ENCODE measurements around the gene SNX9.

GRCh38 chr6:157898169-157898568, 75.1 kb downstream of the SNX9 start:
- TF ChIP-seq, protein P1, sequence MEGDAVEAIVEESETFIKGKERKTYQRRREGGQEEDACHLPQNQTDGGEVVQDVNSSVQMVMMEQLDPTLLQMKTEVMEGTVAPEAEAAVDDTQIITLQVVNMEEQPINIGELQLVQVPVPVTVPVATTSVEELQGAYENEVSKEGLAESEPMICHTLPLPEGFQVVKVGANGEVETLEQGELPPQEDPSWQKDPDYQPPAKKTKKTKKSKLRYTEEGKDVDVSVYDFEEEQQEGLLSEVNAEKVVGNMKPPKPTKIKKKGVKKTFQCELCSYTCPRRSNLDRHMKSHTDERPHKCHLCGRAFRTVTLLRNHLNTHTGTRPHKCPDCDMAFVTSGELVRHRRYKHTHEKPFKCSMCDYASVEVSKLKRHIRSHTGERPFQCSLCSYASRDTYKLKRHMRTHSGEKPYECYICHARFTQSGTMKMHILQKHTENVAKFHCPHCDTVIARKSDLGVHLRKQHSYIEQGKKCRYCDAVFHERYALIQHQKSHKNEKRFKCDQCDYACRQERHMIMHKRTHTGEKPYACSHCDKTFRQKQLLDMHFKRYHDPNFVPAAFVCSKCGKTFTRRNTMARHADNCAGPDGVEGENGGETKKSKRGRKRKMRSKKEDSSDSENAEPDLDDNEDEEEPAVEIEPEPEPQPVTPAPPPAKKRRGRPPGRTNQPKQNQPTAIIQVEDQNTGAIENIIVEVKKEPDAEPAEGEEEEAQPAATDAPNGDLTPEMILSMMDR (IDR thresholded peaks at IDR 0.05) = no peak
- TF ChIP-seq EZH2 (IDR thresholded peaks at IDR 0.05; ENCODE audit: borderline replicate concordance, insufficient read depth, low read depth, low read length, poor library complexity, severe bottlenecking) = no peak

All from B cell (primary cell).